Neural progenitor cell (in vitro differentiated cells): ENCODE data around the gene NUFIP1. TPM values are rescaled to one million over a fixed set of nuclear protein-coding genes. Genes with fewer than 3 reads are reported as not detected.
"Not testable (repeated sequence)": the region's sequence is repeated elsewhere in the genome, so short reads cannot be mapped to it uniquely, and the experiment has no call there.

Source experiments
- DNase-seq: peaks from one replicate; pipeline ENCODE4 v3.0.0-alpha.2; 2016; ENCODE audit warnings: low spot score
- H2AFZ ChIP-seq: fragments of 200-600 bp; sonication (generic); replicated peaks from 2 replicates; pipeline ENCODE4 v1.6.1; 2016; ENCODE audit warnings: antibody characterized with exemption
- H3F3A ChIP-seq: fragments of 200-600 bp; sonication (generic); 2 replicates; pipeline ENCODE4 v1.6.1; 2016; ENCODE audit warnings: antibody characterized with exemption, low read depth
- H3K27ac ChIP-seq: fragments of 200-600 bp; sonication (generic); 2 replicates; pipeline ENCODE4 v1.5.1; 2016; ENCODE audit warnings: mild to moderate bottlenecking
- H3K27me3 ChIP-seq: fragments of 200-600 bp; sonication (generic); 2 replicates; pipeline ENCODE4 v1.6.1; 2016; ENCODE audit warnings: mild to moderate bottlenecking, moderate library complexity
- H3K36me3 ChIP-seq: fragments of 200-600 bp; sonication (generic); 2 replicates; pipeline ENCODE4 v1.5.1; 2016
- H3K4me1 ChIP-seq: fragments of 200-600 bp; sonication (generic); 2 replicates; pipeline ENCODE4 v1.6.1; 2016; ENCODE audit warnings: mixed run types
- H3K4me2 ChIP-seq: fragments of 200-600 bp; sonication (generic); 2 replicates; pipeline ENCODE4 v1.6.1; 2016
- H3K4me3 ChIP-seq: fragments of 200-600 bp; sonication (generic); 2 replicates; pipeline ENCODE4 v1.5.1; 2016
- H3K79me2 ChIP-seq: fragments of 200-600 bp; sonication (generic); 2 replicates; pipeline ENCODE4 v1.6.1; 2016; ENCODE audit warnings: low read depth
- H3K9ac ChIP-seq: fragments of 200-600 bp; sonication (generic); 2 replicates; pipeline ENCODE4 v1.6.1; 2016
- H3K9me3 ChIP-seq: fragments of 200-600 bp; sonication (generic); 2 replicates; pipeline ENCODE4 v1.5.1; 2016; ENCODE audit warnings: low read depth
- H4K20me1 ChIP-seq: fragments of 200-600 bp; sonication (generic); 2 replicates; pipeline ENCODE4 v1.6.1; 2016; ENCODE audit warnings: low read depth
- H3K27ac Mint-ChIP-seq: 3 replicates; pipeline ENCODE4 v1.8.0; 2021; ENCODE audit warnings: mixed read lengths
- H3K27me3 Mint-ChIP-seq: 2 replicates; pipeline ENCODE4 v1.8.0; 2022; ENCODE audit warnings: low read depth, mild to moderate bottlenecking, inconsistent platforms, moderate library complexity, mixed read lengths; ENCODE audit not compliant: insufficient read depth
- H3K36me3 Mint-ChIP-seq: 3 replicates; pipeline ENCODE4 v1.8.0; 2021; ENCODE audit warnings: mixed read lengths
- H3K4me1 Mint-ChIP-seq: 3 replicates; pipeline ENCODE4 v1.8.0; 2021; ENCODE audit warnings: mixed read lengths
- H3K4me3 Mint-ChIP-seq: 3 replicates; pipeline ENCODE4 v1.8.0; 2021; ENCODE audit warnings: mild to moderate bottlenecking, moderate library complexity, mixed read lengths
- H3K9me3 Mint-ChIP-seq: 3 replicates; pipeline ENCODE4 v1.8.0; 2020; ENCODE audit warnings: mixed read lengths
- CTCF ChIP-seq: fragments of 200-600 bp; sonication (generic); IDR thresholded peaks from 2 replicates; pipeline ENCODE4 v1.5.1; 2017; ENCODE audit warnings: antibody characterized with exemption, mild to moderate bottlenecking
- EZH2 ChIP-seq: fragments of 200-600 bp; sonication (generic); IDR thresholded peaks from 2 replicates; pipeline ENCODE4 v1.6.1; 2017; ENCODE audit warnings: antibody characterized with exemption, mild to moderate bottlenecking, moderate library complexity
- EZH2phosphoT487 ChIP-seq: fragments of 200-600 bp; sonication (generic); IDR thresholded peaks from 2 replicates; pipeline ENCODE4 v1.6.1; 2017; ENCODE audit warnings: antibody characterized with exemption
- total RNA-seq: library from RNA; depleted of rRNA; stranded (reverse); fragments of >200 nt; gene quantifications from 2 replicates; pipeline ENCODE4 v1.2.3, GENCODE V29; 2015; ENCODE audit warnings: low replicate concordance

NUFIP1 gene
- total RNA-seq, 1 donor from 2014 or later = 12.9 TPM

GRCh38 chr13:45024847-45025246 lies 35.6 kb upstream of the NUFIP1 start:
- no peaks in the 10 kb centered on the region for H3K4me1 Mint-ChIP-seq
- H3K4me1 ChIP-seq = no peaks in the 10 kb centered on the region
- peaks cover 16% of the 10 kb centered on the region for H3K36me3 ChIP-seq
- no peaks in the 10 kb centered on the region for H3K9me3 ChIP-seq
- H3K4me3 Mint-ChIP-seq = no peak overlapping the region
- no peaks in the 10 kb centered on the region for H3K27me3 Mint-ChIP-seq
- no peak for DNase-seq
- no peak overlapping the region for H3K9ac ChIP-seq
- no peak overlapping the region for H3K4me3 ChIP-seq
- H3K79me2 ChIP-seq = no peaks in the 10 kb centered on the region
- H2AFZ ChIP-seq = no peak overlapping the region
- no peak overlapping the region for H3K4me2 ChIP-seq
- H3K27ac Mint-ChIP-seq = no peak overlapping the region
- peaks cover 11% of the 10 kb centered on the region for H3K36me3 Mint-ChIP-seq
- H3F3A ChIP-seq = no peaks in the 10 kb centered on the region
- no peak overlapping the region for H3K27ac ChIP-seq
- TF ChIP-seq EZH2 (no peak), EZH2phosphoT487 (no peak), CTCF (no peak)
- no peaks in the 10 kb centered on the region for H3K27me3 ChIP-seq
- no peaks in the 10 kb centered on the region for H3K9me3 Mint-ChIP-seq
- no peaks in the 10 kb centered on the region for H4K20me1 ChIP-seq

DNA sequence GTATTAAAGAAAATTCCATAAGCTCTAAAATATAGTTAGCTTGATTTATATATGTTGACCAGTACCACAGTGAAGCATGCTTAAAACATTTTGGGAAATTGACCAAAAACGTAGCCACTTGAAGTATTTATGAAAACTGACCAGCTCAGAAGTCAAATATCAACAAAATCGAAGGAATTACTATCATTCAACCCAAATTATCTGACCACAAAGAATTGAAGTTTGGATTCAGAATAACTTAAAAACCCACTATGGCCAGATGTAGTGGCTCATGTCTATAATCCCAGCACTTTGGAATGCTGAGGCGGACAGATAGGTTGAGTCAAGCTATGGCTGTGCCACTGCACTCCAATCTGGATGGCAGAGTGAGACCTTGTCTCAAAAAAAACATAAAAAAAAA lies 32.0 kb upstream of the NUFIP1 start:
- no peak overlapping the region for H2AFZ ChIP-seq
- no peaks in the 10 kb centered on the region for H4K20me1 ChIP-seq
- no peak overlapping the region for H3K4me3 Mint-ChIP-seq
- H3K9ac ChIP-seq = no peak overlapping the region
- DNase-seq = no peak
- H3K4me1 ChIP-seq = no peaks in the 10 kb centered on the region
- no peaks in the 10 kb centered on the region for H3K9me3 Mint-ChIP-seq
- no peaks in the 10 kb centered on the region for H3K4me1 Mint-ChIP-seq
- H3K27me3 ChIP-seq = no peaks in the 10 kb centered on the region
- H3K79me2 ChIP-seq = no peaks in the 10 kb centered on the region
- TF ChIP-seq EZH2 = no peak
- H3F3A ChIP-seq = no peaks in the 10 kb centered on the region
- H3K36me3 ChIP-seq = peaks cover 16% of the 10 kb centered on the region
- no peak overlapping the region for H3K27ac ChIP-seq
- no peaks in the 10 kb centered on the region for H3K9me3 ChIP-seq
- peaks cover 18% of the 10 kb centered on the region for H3K36me3 Mint-ChIP-seq
- H3K4me2 ChIP-seq = no peak overlapping the region
- H3K4me3 ChIP-seq = no peak overlapping the region
- H3K27ac Mint-ChIP-seq = no peak overlapping the region
- no peaks in the 10 kb centered on the region for H3K27me3 Mint-ChIP-seq

DNA sequence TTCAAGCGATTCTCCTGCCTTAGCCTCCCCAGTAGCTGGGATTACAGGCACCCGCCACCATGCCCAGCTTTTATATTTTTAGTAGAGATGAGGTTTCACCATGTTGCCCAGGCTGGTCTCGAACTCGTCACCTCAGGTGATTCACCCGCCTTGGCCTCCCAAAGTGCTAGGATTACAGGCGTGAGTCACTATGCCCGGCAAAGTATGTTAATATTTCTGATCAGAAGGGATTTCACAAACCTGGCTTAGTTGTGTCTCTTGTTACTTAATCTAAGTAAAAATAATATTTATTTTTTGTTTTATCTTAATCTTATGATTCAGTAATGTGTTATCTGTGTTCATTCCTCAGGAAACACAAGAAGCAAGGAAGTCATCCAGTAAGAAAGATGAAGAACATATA lies 30.7 kb upstream of the NUFIP1 start:
- H3K4me2 ChIP-seq, H3K27me3 Mint-ChIP-seq, H3K27ac Mint-ChIP-seq, H3F3A ChIP-seq, H3K4me1 Mint-ChIP-seq, H3K9ac ChIP-seq, H3K4me3 Mint-ChIP-seq, H4K20me1 ChIP-seq, H3K27ac ChIP-seq, H3K79me2 ChIP-seq, H3K27me3 ChIP-seq, DNase-seq, H3K4me1 ChIP-seq, H3K4me3 ChIP-seq, H3K9me3 Mint-ChIP-seq, H3K9me3 ChIP-seq, H2AFZ ChIP-seq: not testable (repeated sequence)
- H3K36me3 ChIP-seq = peaks cover 16% of the 10 kb centered on the region
- H3K36me3 Mint-ChIP-seq = peaks cover 21% of the 10 kb centered on the region

DNA sequence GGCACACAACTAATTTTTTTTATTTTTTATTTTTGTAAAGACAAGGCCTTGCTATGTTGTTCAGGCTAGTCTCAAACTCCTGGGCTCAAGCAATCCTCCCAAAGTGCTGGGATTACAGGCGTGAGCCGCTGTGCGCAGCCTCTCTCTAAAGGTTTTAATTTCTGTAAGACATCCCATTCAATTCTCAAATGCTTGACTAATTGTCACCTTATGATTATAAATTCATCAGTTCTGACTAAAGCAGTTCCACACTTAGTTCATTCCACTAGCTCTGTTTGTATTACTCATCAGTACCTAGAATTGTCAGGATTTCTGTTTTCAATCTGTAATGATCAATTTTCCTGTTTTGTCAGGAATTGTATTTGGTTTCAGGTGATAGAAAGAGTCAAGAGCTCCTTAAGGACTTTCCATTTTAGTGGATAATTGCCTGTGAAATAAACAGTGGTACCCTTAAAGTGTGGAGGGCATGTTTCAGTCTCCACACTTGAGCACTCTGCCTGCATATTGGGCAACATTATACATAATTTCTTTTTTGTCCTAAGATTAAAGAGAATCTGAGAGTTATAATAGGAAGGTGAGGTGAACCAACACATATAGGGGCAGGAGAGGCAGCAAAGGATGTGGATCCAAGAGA lies 27.6 kb upstream of the NUFIP1 start:
- Histone ChIP-seq H3K4me2 (no peak overlapping the region), H3K27me3 (no peaks in the 10 kb centered on the region), H3K4me1 (no peaks in the 10 kb centered on the region), H4K20me1 (no peaks in the 10 kb centered on the region), H3F3A (no peaks in the 10 kb centered on the region), H3K27ac (no peak overlapping the region), H3K36me3 (peaks cover 13% of the 10 kb centered on the region), H3K9ac (no peak overlapping the region), H3K4me3 (no peak overlapping the region), H3K79me2 (no peaks in the 10 kb centered on the region), H3K9me3 (no peaks in the 10 kb centered on the region), H2AFZ (no peak overlapping the region)
- H3K9me3 Mint-ChIP-seq = no peaks in the 10 kb centered on the region
- TF ChIP-seq CTCF = no peak
- no peak for DNase-seq
- H3K4me3 Mint-ChIP-seq = no peak overlapping the region
- peaks cover 15% of the 10 kb centered on the region for H3K36me3 Mint-ChIP-seq
- H3K27me3 Mint-ChIP-seq = peaks cover 2% of the 10 kb centered on the region
- no peak overlapping the region for H3K27ac Mint-ChIP-seq
- H3K4me1 Mint-ChIP-seq = no peaks in the 10 kb centered on the region
